GDM1 (cell line): ENCODE measurements around the gene TUB.

Experiments
- DNase-seq: peaks from one replicate; lab custom pipeline; 2025; lab: John Stamatoyannopoulos, UW

Gene TUB

GRCh38 chr11:8092587-8093424 is 11.8 kb downstream of the TUB start:
- no peak for DNase-seq

- DNase-seq = no peak
Measured at GRCh38 chr11:8093931-8094575, 13.0 kb downstream of the TUB start.

GRCh38 chr11:8094656-8095055 is 13.6 kb downstream of the TUB start:
- DNase-seq = no peak

GRCh38 chr11:8095371-8095770 is 14.4 kb downstream of the TUB start:
- no peak for DNase-seq

- no peak for DNase-seq
Measured at GRCh38 chr11:8095806-8096522, 15.0 kb downstream of the TUB start.

GRCh38 chr11:8096575-8096974 is 15.6 kb downstream of the TUB start:
- no peak for DNase-seq

- no peak for DNase-seq
Measured at GRCh38 chr11:8097062-8097461, 16.1 kb downstream of the TUB start.

- no peak for DNase-seq
Measured at GRCh38 chr11:8097468-8097867, 16.5 kb downstream of the TUB start.

GRCh38 chr11:8097926-8098325 is 16.9 kb downstream of the TUB start:
- DNase-seq = no peak

GRCh38 chr11:8098361-8098760 is 17.4 kb downstream of the TUB start:
- DNase-seq = no peak

- DNase-seq = no peak
Measured at GRCh38 chr11:8098879-8099278, 17.9 kb downstream of the TUB start.

- DNase-seq = peak; percentile 39
Measured at GRCh38 chr11:8099291-8099899, 18.4 kb downstream of the TUB start.

- DNase-seq = no peak
Measured at GRCh38 chr11:8100158-8100557, 19.1 kb downstream of the TUB start.

- no peak for DNase-seq
Measured at GRCh38 chr11:8100605-8101004, 19.6 kb downstream of the TUB start.

GRCh38 chr11:8101421-8101820 is 20.4 kb downstream of the TUB start:
- no peak for DNase-seq

GRCh38 chr11:8102296-8102915 is 21.4 kb downstream of the TUB start:
- DNase-seq = no peak

GRCh38 chr11:8102965-8103364 is 22.0 kb downstream of the TUB start:
- no peak for DNase-seq

- no peak for DNase-seq
Measured at GRCh38 chr11:8103909-8104308, 22.9 kb downstream of the TUB start.

- no peak for DNase-seq
Measured at GRCh38 chr11:8105133-8105532, 24.1 kb downstream of the TUB start.

GRCh38 chr11:8105666-8106065 is 24.7 kb downstream of the TUB start:
- no peak for DNase-seq

GRCh38 chr11:8106679-8107078 is 25.7 kb downstream of the TUB start:
- DNase-seq = no peak

GRCh38 chr11:8107642-8108041 is 26.6 kb downstream of the TUB start:
- no peak for DNase-seq
